ENCODE data around the gene NBPF4. TPM values are rescaled to one million over a fixed set of nuclear protein-coding genes. Genes with fewer than 3 reads are reported as not detected.
"Not testable (repeated sequence)": the region's sequence is repeated elsewhere in the genome, so short reads cannot be mapped to it uniquely, and the experiment has no call there.

The NBPF4 gene
- polyA plus RNA-seq, 1 donor = not detected

DNA sequence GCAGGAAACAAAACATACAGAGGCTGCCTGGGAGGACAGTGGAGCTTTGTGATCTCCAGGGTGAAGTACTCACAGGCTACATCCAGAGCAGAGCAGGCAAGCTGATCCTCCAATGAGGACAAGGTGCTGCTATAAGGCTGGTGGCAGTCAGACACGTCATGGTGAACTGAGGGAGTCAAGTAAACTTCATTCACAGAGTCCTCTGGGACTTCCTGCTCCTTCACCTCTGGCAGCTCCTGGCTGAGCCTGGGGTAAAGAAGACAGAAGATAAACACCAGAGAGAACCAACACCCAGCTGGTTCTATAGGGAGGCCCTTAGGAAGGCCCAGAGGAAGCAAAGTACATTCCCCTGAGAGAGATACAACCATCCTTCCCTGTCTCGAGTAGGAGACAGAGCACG is 11.7 kb downstream of the NBPF4 start:
- H3K9me3 ChIP-seq (ENCODE audit: control insufficient read depth, low read depth, low read length); H3K27me3 ChIP-seq (ENCODE audit: control insufficient read depth, insufficient read depth, low read length); H3K4me1 ChIP-seq (ENCODE audit: control insufficient read depth, insufficient read depth, low read length); H3K36me3 ChIP-seq (ENCODE audit: control insufficient read depth, insufficient read depth, low read length); H3K4me3 ChIP-seq (ENCODE audit: low read length); DNase-seq; H3K27ac ChIP-seq (ENCODE audit: low read length): not testable (repeated sequence)
- no CpG with 5 or more reads among the region's 3 CpGs for WGBS (ENCODE audit: insufficient coverage, low lambda C conversion rate)

DNA sequence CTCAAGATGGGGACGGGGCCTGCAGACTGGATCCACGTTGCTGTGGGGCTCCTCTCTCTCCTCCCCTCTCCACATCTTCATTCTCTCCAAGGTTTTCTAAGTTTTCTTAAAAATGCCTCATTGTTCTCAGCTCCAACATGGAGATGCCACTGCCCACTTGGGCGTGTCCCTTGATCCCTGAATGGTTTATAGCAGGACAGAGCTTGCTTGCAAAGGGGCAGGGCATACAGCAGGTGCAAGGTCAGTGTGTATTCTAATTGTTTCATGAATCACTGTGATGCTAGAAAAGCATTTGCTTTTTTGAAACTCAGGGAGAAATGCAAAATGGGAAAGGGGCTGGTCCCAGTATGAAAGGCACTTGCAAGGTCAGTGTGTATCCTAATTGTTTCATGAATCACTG is 13.9 kb downstream of the NBPF4 start:
- not testable (repeated sequence) for H3K27me3 ChIP-seq (ENCODE audit: control insufficient read depth, insufficient read depth, low read length); H3K36me3 ChIP-seq (ENCODE audit: control insufficient read depth, insufficient read depth, low read length); H3K4me3 ChIP-seq (ENCODE audit: low read length); H3K9me3 ChIP-seq (ENCODE audit: control insufficient read depth, low read depth, low read length); DNase-seq; H3K4me1 ChIP-seq (ENCODE audit: control insufficient read depth, insufficient read depth, low read length); H3K27ac ChIP-seq (ENCODE audit: low read length)
- WGBS (ENCODE audit: insufficient coverage, low lambda C conversion rate) = no CpG with 5 or more reads among the region's 3 CpGs

DNA sequence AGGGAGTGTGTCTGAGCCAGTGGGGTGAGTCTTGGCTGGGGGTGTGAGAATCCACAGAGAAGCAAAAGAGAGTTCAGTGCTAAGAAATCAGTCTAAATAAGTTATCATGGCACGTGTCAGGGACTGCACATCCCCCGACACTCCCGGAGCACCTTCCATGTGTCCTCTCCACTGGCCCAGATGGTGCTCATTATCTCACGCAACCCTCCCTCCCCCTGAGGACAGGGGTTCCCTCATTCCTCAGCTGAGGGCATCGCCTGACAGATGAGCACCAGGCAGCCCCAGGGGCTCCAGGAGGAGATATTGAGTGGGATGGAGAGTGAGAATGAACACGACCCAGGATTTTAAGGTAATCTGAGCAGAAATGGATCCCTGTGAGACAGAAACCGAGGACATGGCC is 16.1 kb downstream of the NBPF4 start:
- H3K4me1 ChIP-seq (ENCODE audit: control insufficient read depth, insufficient read depth, low read length); H3K36me3 ChIP-seq (ENCODE audit: control insufficient read depth, insufficient read depth, low read length); H3K27ac ChIP-seq (ENCODE audit: low read length); H3K4me3 ChIP-seq (ENCODE audit: low read length); H3K27me3 ChIP-seq (ENCODE audit: control insufficient read depth, insufficient read depth, low read length); H3K9me3 ChIP-seq (ENCODE audit: control insufficient read depth, low read depth, low read length); DNase-seq: not testable (repeated sequence)
- WGBS (ENCODE audit: insufficient coverage, low lambda C conversion rate) = no CpG with 5 or more reads among the region's 7 CpGs

DNA sequence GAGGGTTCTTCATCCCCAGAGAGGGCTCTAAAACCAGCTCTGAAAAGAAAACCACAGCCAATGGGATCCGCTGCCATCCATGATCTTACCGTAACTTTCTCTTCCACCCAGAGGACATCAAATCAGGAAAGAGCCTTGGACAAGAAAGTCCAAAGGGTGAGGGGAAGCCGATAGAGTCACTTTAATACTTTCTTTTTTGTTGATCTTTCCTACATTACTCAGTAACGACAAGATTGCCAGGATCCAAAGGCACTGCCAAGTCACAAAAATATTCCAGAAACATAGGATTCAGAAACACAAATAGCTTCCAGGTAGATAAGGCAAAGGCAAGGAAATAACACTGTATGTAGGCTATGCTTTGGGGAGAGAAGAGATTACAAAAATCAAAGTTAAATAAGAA is 17.0 kb downstream of the NBPF4 start:
- not testable (repeated sequence) for DNase-seq; H3K36me3 ChIP-seq (ENCODE audit: control insufficient read depth, insufficient read depth, low read length); H3K9me3 ChIP-seq (ENCODE audit: control insufficient read depth, low read depth, low read length); H3K4me3 ChIP-seq (ENCODE audit: low read length); H3K27me3 ChIP-seq (ENCODE audit: control insufficient read depth, insufficient read depth, low read length); H3K4me1 ChIP-seq (ENCODE audit: control insufficient read depth, insufficient read depth, low read length); H3K27ac ChIP-seq (ENCODE audit: low read length)
- WGBS (ENCODE audit: insufficient coverage, low lambda C conversion rate) = no CpG with 5 or more reads among the region's 4 CpGs

DNA sequence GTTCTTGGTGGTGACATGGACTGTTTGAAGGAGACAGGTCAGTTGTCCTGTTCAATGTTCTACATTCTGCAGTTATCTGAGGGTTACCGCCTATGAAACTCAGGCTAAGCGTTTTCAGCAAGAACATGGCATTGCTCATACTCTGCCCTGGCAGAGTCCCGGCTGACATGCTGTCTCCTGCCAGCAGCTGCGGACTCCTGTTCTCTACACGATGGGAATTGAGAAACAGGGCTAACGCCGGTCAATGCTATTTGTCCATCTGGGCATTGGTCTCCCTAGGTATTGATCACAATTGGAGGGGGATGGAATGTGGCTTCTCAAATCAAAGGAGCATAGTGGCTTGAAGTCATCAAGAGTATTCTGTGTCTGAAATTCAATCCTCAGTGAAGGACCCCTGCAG is 20.6 kb downstream of the NBPF4 start:
- H3K27me3 ChIP-seq (ENCODE audit: control insufficient read depth, insufficient read depth, low read length); H3K4me3 ChIP-seq (ENCODE audit: low read length); H3K4me1 ChIP-seq (ENCODE audit: control insufficient read depth, insufficient read depth, low read length); H3K27ac ChIP-seq (ENCODE audit: low read length); H3K36me3 ChIP-seq (ENCODE audit: control insufficient read depth, insufficient read depth, low read length); H3K9me3 ChIP-seq (ENCODE audit: control insufficient read depth, low read depth, low read length); DNase-seq: not testable (repeated sequence)
- no CpG with 5 or more reads among the region's 7 CpGs for WGBS (ENCODE audit: insufficient coverage, low lambda C conversion rate)

DNA sequence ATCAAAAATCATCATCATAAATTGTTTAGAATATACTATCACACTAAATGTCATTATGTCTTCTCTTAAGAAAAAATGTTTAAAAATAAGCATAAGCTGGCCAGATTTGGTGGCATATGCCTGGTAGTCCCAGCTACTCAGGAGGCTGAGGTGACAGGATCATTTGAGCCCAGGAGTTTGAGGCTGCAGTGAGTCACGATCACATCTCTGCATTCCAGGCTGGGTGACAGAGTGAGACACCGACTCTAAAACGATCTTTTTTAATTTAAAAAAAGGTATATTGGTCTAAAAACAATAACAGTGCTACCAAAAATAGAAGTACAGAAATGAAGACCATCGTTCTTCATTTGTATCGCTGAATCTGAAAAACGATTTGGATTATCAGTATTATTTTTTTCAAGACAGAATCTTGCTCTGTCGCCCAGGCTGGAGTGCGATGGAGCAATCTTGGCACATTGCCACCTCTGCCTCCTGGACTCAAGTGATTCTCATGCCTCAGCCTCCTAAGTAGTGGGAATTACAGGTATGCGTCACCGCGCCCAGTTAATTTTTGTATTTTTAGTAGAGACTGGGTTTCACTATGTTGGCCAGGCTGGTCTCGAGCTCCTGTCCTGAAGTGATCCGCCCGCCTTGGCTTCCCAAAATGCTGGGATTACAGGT is 26.2 kb downstream of the NBPF4 start:
- not testable (repeated sequence) for DNase-seq; H3K27me3 ChIP-seq (ENCODE audit: control insufficient read depth, insufficient read depth, low read length); H3K36me3 ChIP-seq (ENCODE audit: control insufficient read depth, insufficient read depth, low read length); H3K4me1 ChIP-seq (ENCODE audit: control insufficient read depth, insufficient read depth, low read length); H3K9me3 ChIP-seq (ENCODE audit: control insufficient read depth, low read depth, low read length); H3K4me3 ChIP-seq (ENCODE audit: low read length); H3K27ac ChIP-seq (ENCODE audit: low read length)
- WGBS (ENCODE audit: insufficient coverage, low lambda C conversion rate) = 90% methylated on average over 3 of the region's 14 CpGs

DNA sequence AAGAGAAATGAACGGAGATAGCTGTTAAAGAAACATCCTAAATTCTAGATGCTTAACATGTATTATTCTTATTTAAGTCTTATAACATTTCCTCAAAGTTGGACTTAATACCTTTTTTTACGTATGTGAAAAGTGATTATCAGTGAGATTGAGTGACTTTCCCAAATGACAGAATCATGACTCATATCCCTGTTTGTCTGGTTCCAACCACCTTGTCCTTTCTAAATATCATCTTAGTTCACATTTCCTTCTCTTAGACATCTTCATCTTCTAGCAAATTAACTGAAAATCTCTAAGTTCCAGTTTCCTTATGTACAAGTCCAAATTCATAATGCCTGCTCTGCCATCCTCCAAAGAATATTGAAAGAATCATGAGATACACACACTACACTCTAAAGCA is 26.9 kb downstream of the NBPF4 start:
- not testable (repeated sequence) for DNase-seq; H3K36me3 ChIP-seq (ENCODE audit: control insufficient read depth, insufficient read depth, low read length); H3K4me3 ChIP-seq (ENCODE audit: low read length); H3K27me3 ChIP-seq (ENCODE audit: control insufficient read depth, insufficient read depth, low read length); H3K27ac ChIP-seq (ENCODE audit: low read length); H3K4me1 ChIP-seq (ENCODE audit: control insufficient read depth, insufficient read depth, low read length); H3K9me3 ChIP-seq (ENCODE audit: control insufficient read depth, low read depth, low read length)
- WGBS (ENCODE audit: insufficient coverage, low lambda C conversion rate) = 13% methylated on average over 1 of the region's 2 CpGs

DNA sequence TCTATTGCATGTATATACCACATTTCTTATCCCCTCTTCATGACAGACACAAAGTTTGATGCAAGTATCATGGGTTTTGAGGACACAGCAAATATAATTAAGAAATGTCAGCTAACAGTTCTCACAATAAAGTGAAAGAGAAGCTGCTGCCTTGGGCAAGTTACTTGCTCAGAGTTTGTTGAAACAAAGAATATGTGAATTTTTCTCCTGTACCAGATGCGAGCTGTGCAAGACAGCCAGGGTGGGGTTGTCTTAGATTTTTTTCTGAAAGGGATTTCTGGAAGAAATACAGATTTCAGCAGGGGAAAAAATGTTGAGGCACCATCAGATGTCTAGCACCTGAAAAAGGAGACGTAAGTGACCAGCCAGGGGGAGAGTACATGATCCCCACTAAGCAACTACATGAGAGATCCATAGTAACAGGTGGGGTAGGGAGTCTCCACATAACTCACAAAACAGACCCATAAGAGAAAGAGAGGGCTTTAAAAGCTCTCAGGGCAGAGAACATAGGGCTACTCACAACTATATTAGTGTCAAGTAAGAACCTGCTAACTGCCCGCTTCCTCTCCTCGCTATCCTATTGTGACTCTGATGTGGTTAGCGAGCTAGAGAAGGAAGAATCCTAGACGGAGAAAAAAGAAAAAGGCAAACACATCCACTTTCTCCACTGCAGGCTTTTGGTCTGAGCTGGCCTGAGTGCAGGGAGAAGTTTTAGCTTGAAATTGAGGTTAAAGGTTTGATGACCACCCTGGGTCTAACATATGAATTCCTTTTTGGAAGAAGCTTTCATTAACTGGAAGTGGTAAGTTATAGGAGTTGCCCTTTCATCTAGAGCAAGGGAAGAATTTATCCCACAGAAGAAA is 27.6 kb downstream of the NBPF4 start:
- H3K27ac ChIP-seq (ENCODE audit: low read length); DNase-seq; H3K4me3 ChIP-seq (ENCODE audit: low read length); H3K27me3 ChIP-seq (ENCODE audit: control insufficient read depth, insufficient read depth, low read length); H3K4me1 ChIP-seq (ENCODE audit: control insufficient read depth, insufficient read depth, low read length); H3K36me3 ChIP-seq (ENCODE audit: control insufficient read depth, insufficient read depth, low read length); H3K9me3 ChIP-seq (ENCODE audit: control insufficient read depth, low read depth, low read length): not testable (repeated sequence)
- WGBS (ENCODE audit: insufficient coverage, low lambda C conversion rate) = no CpG with 5 or more reads among the region's 6 CpGs

DNA sequence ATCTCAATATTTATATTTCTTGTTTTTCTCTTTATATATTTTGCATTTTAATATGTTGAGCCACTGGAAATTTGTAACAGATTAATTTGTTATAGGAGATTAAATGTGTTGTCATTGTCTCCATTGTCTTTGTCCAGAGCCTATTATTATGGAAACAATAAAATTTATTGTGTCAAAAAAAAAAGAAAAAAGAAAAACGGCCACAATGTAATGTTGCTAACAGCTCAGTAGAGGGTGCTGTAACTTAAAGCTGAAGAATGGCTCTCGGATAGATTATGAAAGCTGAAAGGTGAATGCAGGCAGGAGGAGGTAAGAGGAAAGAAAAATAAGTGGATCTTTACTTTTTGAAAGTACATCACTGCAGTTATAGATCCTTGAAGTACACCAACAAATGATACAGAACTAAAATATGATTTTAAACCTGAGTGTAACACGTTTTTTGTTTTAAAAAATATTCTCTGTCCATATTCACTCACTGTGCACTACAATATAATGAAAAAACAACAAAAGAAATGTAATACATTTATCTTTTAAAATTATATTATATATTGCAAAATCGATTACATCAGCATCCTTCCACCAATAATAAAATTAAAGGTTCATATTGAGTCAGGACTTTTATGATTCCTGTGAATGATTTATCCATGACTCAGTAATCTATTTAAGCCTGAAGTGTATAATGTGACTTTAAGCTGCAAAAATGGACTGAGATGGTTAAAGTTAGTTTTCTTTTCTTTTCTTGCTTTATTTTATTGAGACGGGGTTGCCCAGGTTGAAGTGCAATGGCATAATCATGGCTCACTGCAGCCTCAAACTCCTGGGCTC is 29.0 kb downstream of the NBPF4 start:
- H3K4me1 ChIP-seq (ENCODE audit: control insufficient read depth, insufficient read depth, low read length); H3K9me3 ChIP-seq (ENCODE audit: control insufficient read depth, low read depth, low read length); H3K4me3 ChIP-seq (ENCODE audit: low read length); H3K27ac ChIP-seq (ENCODE audit: low read length); H3K36me3 ChIP-seq (ENCODE audit: control insufficient read depth, insufficient read depth, low read length); H3K27me3 ChIP-seq (ENCODE audit: control insufficient read depth, insufficient read depth, low read length); DNase-seq: not testable (repeated sequence)
- WGBS (ENCODE audit: insufficient coverage, low lambda C conversion rate) = 14% methylated on average over 2 of the region's 5 CpGs

DNA sequence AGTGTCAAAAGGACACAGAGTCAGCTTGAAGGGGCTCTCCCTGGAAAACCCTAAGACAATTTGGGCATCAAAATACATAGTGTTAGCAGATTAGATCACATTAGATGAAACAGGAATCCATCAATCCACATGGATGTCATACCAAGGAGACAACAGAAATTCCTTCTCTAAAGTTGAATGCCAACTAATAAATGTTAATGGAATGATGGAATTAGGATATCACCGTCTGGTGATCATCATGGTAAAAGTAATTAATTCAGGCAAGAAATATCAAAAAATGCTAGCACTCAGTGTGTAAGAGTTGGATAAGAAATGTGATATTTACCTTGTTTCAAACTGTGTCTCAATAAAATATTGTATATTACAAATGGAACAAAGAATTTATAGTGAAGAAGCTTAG is 32.9 kb downstream of the NBPF4 start:
- no peak overlapping the region for H3K27ac ChIP-seq (ENCODE audit: low read length)
- no peaks in the 10 kb centered on the region for H3K36me3 ChIP-seq (ENCODE audit: control insufficient read depth, insufficient read depth, low read length)
- no peaks in the 10 kb centered on the region for H3K9me3 ChIP-seq (ENCODE audit: control insufficient read depth, low read depth, low read length)
- DNase-seq = no peak
- peaks cover 10% of the 10 kb centered on the region for H3K27me3 ChIP-seq (ENCODE audit: control insufficient read depth, insufficient read depth, low read length)
- 86% methylated on average over 1 of the region's 1 CpG for WGBS (ENCODE audit: insufficient coverage, low lambda C conversion rate)
- H3K4me1 ChIP-seq (ENCODE audit: control insufficient read depth, insufficient read depth, low read length) = no peaks in the 10 kb centered on the region
- no peak overlapping the region for H3K4me3 ChIP-seq (ENCODE audit: low read length)

All from large intestine (tissue), 3 donors.